Activated naive CD4-positive, alpha-beta T cell treated with anti-CD3 and anti-CD28 coated beads, Interleukin-2, amount 50 U/mL, for 72 hours (primary cell): ENCODE measurements around the gene MAP4K2. TPM values are rescaled to one million over a fixed set of nuclear protein-coding genes. Genes with fewer than 3 reads are reported as not detected.
A peak's percentile ranks its signal among the peaks of the same experiment; 100 is the strongest.

Source experiments
- ATAC-seq, 2 donors: fragments of 150-1000 bp; cut with Tn5 transposase; 2 replicates each; pipeline ENCODE4 v1.10.0; 2021; ENCODE audit warnings: mild to moderate bottlenecking in 2 of 2, moderate library complexity in 2 of 2
- DNase-seq, 2 donors: peaks; one replicate each; pipeline ENCODE4 v3.0.0; 2021 to 2022; ENCODE audit warnings: low spot score in 2 of 2
- H3K27ac Mint-ChIP-seq, 2 donors: one replicate each; pipeline ENCODE4 v1.8.0; 2022; ENCODE audit warnings: mild to moderate bottlenecking in 2 of 2, mixed read lengths in 2 of 2
- H3K36me3 Mint-ChIP-seq, 2 donors: one replicate each; pipeline ENCODE4 v1.8.0; 2022; ENCODE audit warnings: mixed read lengths in 2 of 2
- H3K9me3 Mint-ChIP-seq, 2 donors: one replicate each; pipeline ENCODE4 v1.8.0; 2022; ENCODE audit warnings: mixed read lengths in 2 of 2
- total RNA-seq, 2 donors: library from RNA; stranded (reverse); gene quantifications; one replicate each; pipeline ENCODE4 v1.2.3, GENCODE V29; 2022

Gene MAP4K2
- total RNA-seq, 2 donors from 2014 or later = 67.7 to 83.2 TPM

- Mint-ChIP-seq H3K36me3 (peaks cover 7 to 13% of the 10 kb centered on the region in 2 donors), H3K27ac (peak overlapping the region; percentile 84 to 85), H3K9me3 (no peaks in the 10 kb centered on the region)
- ATAC-seq (peak in 1 of 2 donors; percentile 8), DNase-seq (no peak)
Measured at GRCh38 chr11:64759131-64759721, 43.8 kb downstream of the MAP4K2 start.

GRCh38 chr11:64758330-64759079, 44.5 kb downstream of the MAP4K2 start:
- DNase-seq (no peak), ATAC-seq (no peak)
- H3K27ac Mint-ChIP-seq = peak overlapping the region; percentile 29 to 84
- peaks cover 5 to 7% of the 10 kb centered on the region in 2 donors for H3K36me3 Mint-ChIP-seq
- H3K9me3 Mint-ChIP-seq = no peaks in the 10 kb centered on the region

- DNase-seq (no peak), ATAC-seq (peak in 1 of 2 donors; percentile 12)
- Mint-ChIP-seq H3K27ac (peak overlapping the region; percentile 55 to 92), H3K36me3 (peaks cover 1 to 3% of the 10 kb centered on the region in 2 donors), H3K9me3 (no peaks in the 10 kb centered on the region)
Measured at GRCh38 chr11:64757549-64758329, 45.3 kb downstream of the MAP4K2 start.

GRCh38 chr11:64755681-64756361, 47.2 kb downstream of the MAP4K2 start:
- Mint-ChIP-seq H3K27ac (no peak overlapping the region), H3K9me3 (no peaks in the 10 kb centered on the region), H3K36me3 (no peaks in the 10 kb centered on the region)
- no peak for ATAC-seq
- DNase-seq = no peak

GRCh38 chr11:64754919-64755662, 47.9 kb downstream of the MAP4K2 start:
- ATAC-seq (peak in 1 of 2 donors; percentile 1), DNase-seq (peak in 1 of 2 donors; percentile 49)
- H3K36me3 Mint-ChIP-seq = no peaks in the 10 kb centered on the region
- no peaks in the 10 kb centered on the region for H3K9me3 Mint-ChIP-seq
- no peak overlapping the region for H3K27ac Mint-ChIP-seq

GRCh38 chr11:64754124-64754918, 48.7 kb downstream of the MAP4K2 start:
- no peaks in the 10 kb centered on the region for H3K9me3 Mint-ChIP-seq
- DNase-seq (no peak), ATAC-seq (no peak)
- no peaks in the 10 kb centered on the region for H3K36me3 Mint-ChIP-seq
- peak overlapping the region in 1 of 2 donors; percentile 22 for H3K27ac Mint-ChIP-seq

GRCh38 chr11:64753380-64754123, 49.5 kb downstream of the MAP4K2 start:
- DNase-seq = no peak
- Mint-ChIP-seq H3K36me3 (no peaks in the 10 kb centered on the region), H3K27ac (no peak overlapping the region), H3K9me3 (no peaks in the 10 kb centered on the region)
- ATAC-seq = no peak

GRCh38 chr11:64753019-64753379, 50.0 kb downstream of the MAP4K2 start:
- H3K9me3 Mint-ChIP-seq = no peaks in the 10 kb centered on the region
- H3K36me3 Mint-ChIP-seq = no peaks in the 10 kb centered on the region
- ATAC-seq (no peak), DNase-seq (no peak)
- no peak overlapping the region for H3K27ac Mint-ChIP-seq

- no peaks in the 10 kb centered on the region for H3K36me3 Mint-ChIP-seq
- no peaks in the 10 kb centered on the region for H3K9me3 Mint-ChIP-seq
Measured at GRCh38 chr11:64752175-64752970, 50.6 kb downstream of the MAP4K2 start.

GRCh38 chr11:64751580-64751979, 51.4 kb downstream of the MAP4K2 start:
- Mint-ChIP-seq H3K9me3 (no peaks in the 10 kb centered on the region), H3K27ac (no peak overlapping the region), H3K36me3 (no peaks in the 10 kb centered on the region)
- DNase-seq (no peak), ATAC-seq (no peak)

More at GRCh38 chr11:64752175-64752970, 50.6 kb downstream of the MAP4K2 start:
- peak overlapping the region in 1 of 2 donors; percentile 22 for H3K27ac Mint-ChIP-seq
- no peak for DNase-seq
- no peak for ATAC-seq

GRCh38 chr11:64751136-64751535, 51.9 kb downstream of the MAP4K2 start:
- no peaks in the 10 kb centered on the region for H3K9me3 Mint-ChIP-seq
- DNase-seq (no peak), ATAC-seq (no peak)
- no peak overlapping the region for H3K27ac Mint-ChIP-seq
- H3K36me3 Mint-ChIP-seq = no peaks in the 10 kb centered on the region

- H3K9me3 Mint-ChIP-seq = no peaks in the 10 kb centered on the region
- DNase-seq = no peak
- ATAC-seq = no peak
- H3K27ac Mint-ChIP-seq = peak overlapping the region in 1 of 2 donors; percentile 30
- no peaks in the 10 kb centered on the region for H3K36me3 Mint-ChIP-seq
Measured at GRCh38 chr11:64750361-64751054, 52.5 kb downstream of the MAP4K2 start.

- no peak for ATAC-seq
- Mint-ChIP-seq H3K9me3 (no peaks in the 10 kb centered on the region), H3K27ac (no peak overlapping the region), H3K36me3 (no peaks in the 10 kb centered on the region)
- no peak for DNase-seq
Measured at GRCh38 chr11:64747961-64748665, 54.9 kb downstream of the MAP4K2 start.
